Measurements from ENCODE around the gene CCDC184.
"Not testable (repeated sequence)": the region's sequence is repeated elsewhere in the genome, so short reads cannot be mapped to it uniquely, and the experiment has no call there.

Gene CCDC184

GRCh38 chr12:48183091-48183875 lies at the start of gene CCDC184:
TSS of gene CCDC184 (plus strand) at chr12:48183644. CDS start at chr12:48184123, 479 bp downstream.
- DNase-seq, result peak; percentile 81

- DNase-seq, result no peak
Measured at GRCh38 chr12:48135027-48135426, 48.4 kb upstream of the CCDC184 start.

GRCh38 chr12:48142818-48143674 lies 40.4 kb upstream of the CCDC184 start:
- no peak for DNase-seq

- no peak for DNase-seq
Measured at GRCh38 chr12:48143898-48144297, 39.5 kb upstream of the CCDC184 start.

GRCh38 chr12:48145981-48146380 lies 37.5 kb upstream of the CCDC184 start:
- no peak for DNase-seq

GRCh38 chr12:48151103-48151771 lies 32.2 kb upstream of the CCDC184 start:
- DNase-seq, result no peak

- DNase-seq, result not testable (repeated sequence)
Measured at GRCh38 chr12:48155786-48156185, 27.7 kb upstream of the CCDC184 start.

GRCh38 chr12:48156652-48157017 lies 26.8 kb upstream of the CCDC184 start:
- DNase-seq, result no peak

- peak; percentile 99 for DNase-seq
Measured at GRCh38 chr12:48157018-48157888, 26.2 kb upstream of the CCDC184 start, which contains the start of gene ASB8. TSS of gene ASB8 (minus strand) at chr12:48157515. CDS start at chr12:48153496, 4,019 bp downstream.

GRCh38 chr12:48157889-48158370 lies 25.5 kb upstream of the CCDC184 start:
- DNase-seq, result no peak

GRCh38 chr12:48160046-48160445 lies 23.4 kb upstream of the CCDC184 start:
- no peak for DNase-seq

- no peak for DNase-seq
Measured at GRCh38 chr12:48160807-48161206, 22.6 kb upstream of the CCDC184 start.

GRCh38 chr12:48163150-48163747 lies 20.2 kb upstream of the CCDC184 start:
- no peak for DNase-seq

- DNase-seq, result no peak
Measured at GRCh38 chr12:48164451-48164850, 19.0 kb upstream of the CCDC184 start.

- DNase-seq, result no peak
Measured at GRCh38 chr12:48165089-48165981, 18.1 kb upstream of the CCDC184 start.

- DNase-seq, result no peak
Measured at GRCh38 chr12:48169011-48169410, 14.4 kb upstream of the CCDC184 start.

GRCh38 chr12:48175613-48176416 lies 7.6 kb upstream of the CCDC184 start:
- DNase-seq, result no peak

- DNase-seq, result no peak
Measured at GRCh38 chr12:48176417-48176751, 7.1 kb upstream of the CCDC184 start.

- DNase-seq, result no peak
Measured at GRCh38 chr12:48177982-48178381, 5.5 kb upstream of the CCDC184 start.

GRCh38 chr12:48179466-48179865 lies 4.0 kb upstream of the CCDC184 start:
- DNase-seq, result no peak
